Measurements from ENCODE around the gene STBD1.
"Not testable (repeated sequence)": the region's sequence is repeated elsewhere in the genome, so short reads cannot be mapped to it uniquely, and the experiment has no call there.

DNA sequence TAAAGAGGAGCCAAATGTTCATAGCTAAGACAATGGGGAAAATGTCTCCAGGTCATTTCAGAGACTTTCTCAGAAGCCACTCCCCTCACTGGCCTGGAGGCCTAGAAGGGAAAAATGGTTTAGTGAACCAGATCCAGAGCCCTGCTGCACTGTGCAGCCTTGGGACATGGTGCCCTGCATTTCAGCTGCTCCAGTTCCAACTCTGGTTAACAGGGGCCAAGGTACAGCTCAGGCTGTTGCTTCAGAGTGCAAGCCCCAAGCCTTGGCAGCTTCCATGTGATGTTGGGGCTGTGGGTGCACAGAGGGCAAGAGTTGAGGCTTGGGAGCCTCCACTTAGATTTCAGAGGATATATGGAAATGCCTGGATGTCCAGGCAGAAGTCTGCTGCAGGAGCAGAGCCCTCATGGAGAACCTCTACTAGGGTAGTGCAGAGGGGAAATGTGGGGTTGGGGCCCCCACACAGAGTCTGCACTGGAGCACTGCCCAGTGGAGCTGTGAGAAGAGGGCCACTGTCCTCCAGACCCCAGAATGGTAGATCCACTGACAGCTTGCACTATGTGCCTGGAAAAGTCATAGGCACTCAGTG, 53.4 kb downstream of the STBD1 start:
- TF ChIP-seq, protein P1, sequence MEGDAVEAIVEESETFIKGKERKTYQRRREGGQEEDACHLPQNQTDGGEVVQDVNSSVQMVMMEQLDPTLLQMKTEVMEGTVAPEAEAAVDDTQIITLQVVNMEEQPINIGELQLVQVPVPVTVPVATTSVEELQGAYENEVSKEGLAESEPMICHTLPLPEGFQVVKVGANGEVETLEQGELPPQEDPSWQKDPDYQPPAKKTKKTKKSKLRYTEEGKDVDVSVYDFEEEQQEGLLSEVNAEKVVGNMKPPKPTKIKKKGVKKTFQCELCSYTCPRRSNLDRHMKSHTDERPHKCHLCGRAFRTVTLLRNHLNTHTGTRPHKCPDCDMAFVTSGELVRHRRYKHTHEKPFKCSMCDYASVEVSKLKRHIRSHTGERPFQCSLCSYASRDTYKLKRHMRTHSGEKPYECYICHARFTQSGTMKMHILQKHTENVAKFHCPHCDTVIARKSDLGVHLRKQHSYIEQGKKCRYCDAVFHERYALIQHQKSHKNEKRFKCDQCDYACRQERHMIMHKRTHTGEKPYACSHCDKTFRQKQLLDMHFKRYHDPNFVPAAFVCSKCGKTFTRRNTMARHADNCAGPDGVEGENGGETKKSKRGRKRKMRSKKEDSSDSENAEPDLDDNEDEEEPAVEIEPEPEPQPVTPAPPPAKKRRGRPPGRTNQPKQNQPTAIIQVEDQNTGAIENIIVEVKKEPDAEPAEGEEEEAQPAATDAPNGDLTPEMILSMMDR (conservative IDR thresholded peaks at IDR 0.05 in 1 of 2, IDR thresholded peaks at IDR 0.05 in 1 of 2; ENCODE audit: extremely low read depth in 1 of 2, insufficient read depth in 1 of 2, low read depth in 1 of 2, low read length in 2 of 2) = not testable (repeated sequence)
- not testable (repeated sequence) for TF ChIP-seq EZH2 (IDR thresholded peaks at IDR 0.05; ENCODE audit: borderline replicate concordance, low read length)

All from mammary epithelial cell (primary cell).